Hematopoietic multipotent progenitor cell treated with erythropoietin and hydrocortisone succinate and interleukin-3 and kit ligand, for 17 days (in vitro differentiated cells): ENCODE data around the gene WIPF2.

Source experiments
- DNase-seq: peaks from one replicate; pipeline ENCODE4 v3.0.0-alpha.2; 2015; ENCODE audit warnings: low spot score

The WIPF2 gene, protein sequence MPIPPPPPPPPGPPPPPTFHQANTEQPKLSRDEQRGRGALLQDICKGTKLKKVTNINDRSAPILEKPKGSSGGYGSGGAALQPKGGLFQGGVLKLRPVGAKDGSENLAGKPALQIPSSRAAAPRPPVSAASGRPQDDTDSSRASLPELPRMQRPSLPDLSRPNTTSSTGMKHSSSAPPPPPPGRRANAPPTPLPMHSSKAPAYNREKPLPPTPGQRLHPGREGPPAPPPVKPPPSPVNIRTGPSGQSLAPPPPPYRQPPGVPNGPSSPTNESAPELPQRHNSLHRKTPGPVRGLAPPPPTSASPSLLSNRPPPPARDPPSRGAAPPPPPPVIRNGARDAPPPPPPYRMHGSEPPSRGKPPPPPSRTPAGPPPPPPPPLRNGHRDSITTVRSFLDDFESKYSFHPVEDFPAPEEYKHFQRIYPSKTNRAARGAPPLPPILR

DNA sequence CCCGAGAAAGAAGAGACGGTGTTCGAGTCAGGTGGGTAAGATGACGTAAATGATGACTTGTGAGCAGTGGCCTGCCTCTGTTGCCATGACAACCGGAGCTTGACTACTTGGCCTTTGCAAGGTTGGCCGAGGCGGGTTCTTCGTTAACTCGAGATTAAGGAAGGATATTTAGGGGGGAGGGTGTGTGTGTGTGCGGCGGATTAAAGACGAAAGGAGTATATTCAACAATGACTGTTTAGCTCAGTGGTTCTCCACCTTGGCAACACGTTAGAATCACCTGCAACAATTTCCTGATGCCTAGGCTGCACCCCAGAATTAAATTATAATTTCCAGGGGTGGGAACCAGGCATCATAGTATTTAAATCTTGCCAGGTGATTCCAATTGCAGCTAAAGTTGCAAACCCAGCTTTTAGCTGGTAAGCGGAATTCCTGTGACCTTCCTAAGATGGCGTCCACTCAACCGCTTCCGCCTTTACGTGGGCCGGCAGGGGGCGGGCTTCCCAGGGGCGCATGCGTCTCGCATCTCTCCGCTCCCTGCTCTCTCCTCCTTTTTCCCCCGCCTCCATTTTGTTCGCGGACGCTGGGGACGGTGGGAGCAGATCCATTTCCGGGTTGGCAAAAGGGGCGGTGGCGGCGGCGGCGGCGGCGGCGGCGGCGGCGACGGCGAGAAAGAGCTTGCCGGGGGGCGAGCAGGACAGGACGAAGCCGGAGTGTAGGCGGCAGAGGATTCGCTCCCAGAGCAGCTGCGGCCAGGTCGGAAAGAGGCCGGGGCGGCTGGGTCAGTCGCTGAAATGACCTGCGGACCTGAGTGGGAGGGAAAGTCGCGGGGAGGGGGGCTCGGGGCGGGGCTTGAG lies at the start of gene WIPF2:
WIPF2 (plus strand) TSS at position 565 of the 854 bp plus-strand sequence. CDS start 37,156 bp downstream, outside the sequence.
- DNase-seq, result peak; percentile 97

DNA sequence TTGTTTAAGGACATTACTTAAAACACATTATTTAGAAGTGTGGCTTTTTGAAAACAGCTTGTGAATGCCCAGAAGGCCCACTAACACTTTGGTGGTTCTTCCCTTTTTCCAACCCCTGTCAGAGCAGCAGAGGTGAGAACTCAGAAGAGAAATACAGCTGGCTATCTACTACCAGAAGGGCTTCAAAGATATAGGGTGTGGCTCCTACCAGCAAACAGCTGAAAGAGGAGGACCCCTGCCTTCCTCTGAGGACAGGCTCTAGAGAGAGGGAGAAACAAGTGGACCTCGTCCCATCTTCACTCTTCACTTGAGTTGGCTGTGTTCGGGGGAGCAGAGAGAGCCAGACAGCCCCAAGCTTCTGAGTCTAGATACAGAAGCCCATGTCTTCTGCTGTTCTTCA lies 48.8 kb upstream of the WIPF2 start:
- peak; percentile 44 for DNase-seq

DNA sequence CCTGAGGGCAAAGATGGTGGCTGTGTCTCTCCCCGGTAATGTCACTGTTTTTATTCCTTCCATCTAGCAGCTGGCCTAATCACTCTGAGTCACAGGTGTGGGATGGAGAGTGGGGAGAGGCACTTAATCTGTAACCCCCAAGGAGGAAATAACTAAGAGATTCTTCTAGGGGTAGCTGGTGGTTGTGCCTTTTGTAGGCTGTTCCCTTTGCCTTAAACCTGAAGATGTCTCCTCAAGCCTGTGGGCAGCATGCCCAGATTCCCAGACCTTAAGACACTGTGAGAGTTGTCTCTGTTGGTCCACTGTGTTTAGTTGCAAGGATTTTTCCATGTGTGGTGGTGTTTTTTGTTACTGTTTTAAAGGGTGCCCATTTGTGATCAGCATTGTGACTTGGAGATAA lies 47.4 kb upstream of the WIPF2 start:
- DNase-seq, result no peak

DNA sequence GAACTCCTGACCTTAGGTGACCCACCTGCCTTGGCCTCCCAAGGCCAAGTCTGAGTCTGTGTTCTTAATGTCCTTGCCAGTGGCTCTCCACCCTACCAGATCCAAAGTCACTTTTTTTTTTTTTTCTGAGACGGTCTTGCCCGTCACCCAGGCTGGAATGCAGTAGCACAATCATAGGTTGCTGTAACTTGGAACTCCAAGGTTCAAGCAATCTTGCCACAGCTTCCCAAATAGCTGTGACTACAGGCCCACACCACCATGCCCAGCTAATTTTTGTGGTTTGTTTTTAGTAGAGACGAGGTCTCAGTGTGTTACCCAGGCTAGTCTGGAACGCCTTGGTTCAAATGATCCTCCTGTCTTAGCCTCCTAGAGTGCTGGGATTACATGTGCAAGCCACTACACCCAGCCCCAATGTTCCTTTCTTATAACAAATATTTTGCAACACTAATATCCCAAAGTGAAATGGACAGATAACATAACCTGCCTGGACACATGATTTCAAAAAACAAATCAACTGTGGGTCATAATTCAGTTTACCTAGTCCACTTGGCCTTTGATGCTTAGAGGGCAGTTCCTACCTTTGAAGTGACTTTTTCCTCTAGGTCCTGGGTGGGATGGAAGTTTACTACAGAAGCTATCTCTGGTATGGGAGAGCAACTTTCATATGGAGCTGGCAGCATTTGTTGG lies 45.9 kb upstream of the WIPF2 start:
- no peak for DNase-seq

DNA sequence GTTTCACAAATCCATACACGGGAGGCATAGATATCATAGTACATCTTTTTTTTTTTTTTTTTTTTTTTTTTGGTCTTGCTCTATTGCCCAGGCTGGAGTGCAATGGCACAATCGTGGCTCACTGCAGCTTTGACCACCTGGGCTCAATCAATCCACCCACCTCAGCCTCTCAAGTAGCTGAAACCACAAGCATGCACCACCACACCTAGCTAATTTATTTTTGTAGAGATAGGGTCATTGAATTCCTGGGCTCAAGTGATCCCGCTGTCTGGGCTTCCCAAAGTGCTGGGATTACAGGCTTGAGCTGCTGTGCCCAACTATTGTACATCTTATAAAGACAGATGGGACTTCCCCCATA lies 45.3 kb upstream of the WIPF2 start:
- DNase-seq, result no peak

DNA sequence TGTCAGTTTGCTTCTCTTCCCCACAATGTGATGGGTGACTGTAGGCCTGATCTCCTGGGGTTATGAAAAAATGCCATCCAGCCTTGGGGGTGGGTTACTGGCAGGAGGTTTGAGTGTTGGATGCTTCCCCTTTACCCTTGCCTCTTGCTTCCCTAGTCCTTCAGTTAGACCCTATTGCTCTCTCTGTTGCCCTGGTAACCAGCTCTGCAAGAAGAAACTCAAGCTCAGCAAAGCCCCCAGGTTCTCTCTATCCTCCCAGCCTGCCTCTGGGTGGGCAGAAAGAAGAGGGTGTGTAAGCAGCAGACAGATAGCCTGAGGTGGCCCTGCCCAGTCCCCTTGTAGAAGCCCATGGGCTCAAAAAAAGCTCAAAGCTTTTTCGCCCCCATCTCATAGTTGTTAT lies 44.6 kb upstream of the WIPF2 start:
- no peak for DNase-seq

DNA sequence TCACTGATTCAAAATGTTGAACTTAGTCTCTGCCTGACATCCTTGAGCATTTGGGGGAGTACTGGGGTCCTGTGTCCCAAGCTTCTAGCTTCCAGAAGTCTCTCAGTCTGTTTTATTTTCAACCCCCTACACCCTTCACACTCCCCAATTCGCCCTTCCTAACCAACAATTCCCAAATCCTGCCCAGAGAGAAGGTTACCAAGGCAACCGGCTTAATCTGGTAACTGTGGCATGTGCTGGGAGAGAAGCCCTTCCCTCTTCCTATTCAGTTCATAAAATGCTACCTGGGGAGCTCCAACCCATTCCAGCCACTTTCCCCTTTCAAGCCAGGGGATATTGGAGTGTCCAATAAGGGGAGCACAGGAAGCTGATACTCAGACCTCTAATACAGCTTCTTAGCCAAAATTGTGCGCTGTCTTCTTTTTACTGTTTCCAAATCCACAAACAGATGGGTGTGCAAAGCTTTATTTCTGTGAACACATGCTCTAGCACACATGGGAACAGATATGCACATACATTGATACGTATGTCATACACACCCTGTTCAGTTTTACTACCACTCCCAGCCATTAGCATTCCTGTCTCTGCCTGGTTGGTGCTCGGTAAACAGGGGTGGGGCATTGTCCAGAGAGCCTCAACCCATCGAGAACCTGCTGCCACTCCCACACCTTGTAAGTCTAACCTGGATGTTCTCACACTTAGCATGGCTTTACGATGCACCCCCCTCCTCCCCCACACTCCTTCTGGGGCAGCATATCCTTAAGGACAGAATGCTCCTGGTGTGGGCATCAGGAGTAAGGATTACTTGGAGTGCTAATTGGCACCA lies 43.0 kb upstream of the WIPF2 start:
- DNase-seq, result no peak

DNA sequence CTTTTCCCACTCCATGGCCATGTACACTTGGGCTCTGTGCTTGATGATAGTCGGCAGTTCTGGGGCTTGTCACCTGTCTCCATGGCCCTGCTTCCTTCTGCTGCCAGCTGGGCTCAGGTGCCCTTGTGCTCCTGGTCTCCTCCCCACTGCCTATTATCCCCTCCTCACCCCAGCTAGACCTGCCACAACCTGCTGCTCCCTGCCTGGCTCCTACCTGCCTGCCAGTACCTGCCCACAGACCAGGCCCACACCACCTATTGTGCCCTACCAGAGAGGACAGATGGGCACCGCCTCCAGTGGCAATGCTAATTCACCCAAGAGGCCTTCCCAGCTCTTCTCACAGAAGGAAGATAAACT lies 42.4 kb upstream of the WIPF2 start:
- DNase-seq, result no peak

DNA sequence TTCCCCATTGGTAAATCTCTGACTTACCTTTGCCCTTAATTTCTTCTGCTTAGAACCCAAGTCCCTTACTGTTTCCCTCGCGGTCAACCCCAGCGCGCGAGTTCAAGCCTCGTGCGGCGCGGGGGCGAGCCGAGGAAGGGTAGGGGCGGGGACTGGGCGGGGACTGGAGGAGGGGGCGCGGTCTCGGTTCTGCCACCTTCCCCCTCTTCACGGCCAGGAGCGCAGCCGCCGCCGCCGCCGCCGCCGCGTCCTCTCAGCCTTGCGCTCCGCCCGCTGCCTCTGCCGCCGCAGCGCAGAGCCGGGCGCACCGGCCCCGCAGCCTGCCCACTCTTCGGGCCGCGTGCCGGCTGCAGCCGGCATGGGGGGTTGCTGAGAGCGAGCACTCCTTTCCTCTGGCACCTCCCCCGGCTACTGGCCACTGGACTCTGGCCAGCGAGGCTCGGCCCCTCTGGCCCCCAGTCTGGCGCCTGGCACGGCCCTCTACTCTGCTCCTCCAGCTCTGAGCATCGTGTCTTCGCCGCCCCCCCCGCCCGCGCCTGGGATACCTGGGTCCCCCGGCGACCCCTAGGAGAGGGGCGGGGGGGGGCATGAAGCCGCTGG lies 41.7 kb upstream of the WIPF2 start, which contains the start of gene RAPGEFL1:
RAPGEFL1 (plus strand) TSS at position 196 of the 600 bp plus-strand sequence; CDS start at position 588, 392 bp downstream.
- DNase-seq, result no peak

DNA sequence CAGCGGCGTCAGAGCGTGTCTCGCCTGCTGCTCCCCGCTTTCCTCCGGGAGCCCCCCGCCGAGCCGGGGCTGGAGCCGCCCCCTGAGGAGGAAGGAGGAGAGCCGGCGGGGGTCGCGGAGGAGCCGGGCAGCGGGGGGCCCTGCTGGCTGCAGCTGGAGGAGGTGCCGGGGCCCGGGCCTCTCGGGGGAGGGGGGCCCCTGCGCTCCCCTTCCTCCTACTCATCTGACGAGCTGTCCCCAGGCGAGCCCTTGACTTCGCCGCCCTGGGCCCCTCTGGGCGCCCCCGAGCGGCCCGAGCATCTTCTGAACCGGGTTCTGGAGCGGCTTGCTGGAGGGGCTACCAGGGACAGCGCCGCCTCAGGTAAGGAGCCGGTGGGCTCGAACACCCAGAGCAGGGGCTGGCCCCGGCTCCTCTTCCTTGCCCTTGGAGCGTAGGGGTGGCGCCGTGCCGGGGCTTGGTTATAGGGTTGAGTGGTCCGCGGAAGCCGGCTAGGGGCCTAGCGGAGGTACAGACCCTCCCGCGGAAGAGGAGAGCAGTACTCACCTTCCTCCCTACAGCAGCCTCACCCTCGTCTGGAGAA lies 41.0 kb upstream of the WIPF2 start:
- no peak for DNase-seq

DNA sequence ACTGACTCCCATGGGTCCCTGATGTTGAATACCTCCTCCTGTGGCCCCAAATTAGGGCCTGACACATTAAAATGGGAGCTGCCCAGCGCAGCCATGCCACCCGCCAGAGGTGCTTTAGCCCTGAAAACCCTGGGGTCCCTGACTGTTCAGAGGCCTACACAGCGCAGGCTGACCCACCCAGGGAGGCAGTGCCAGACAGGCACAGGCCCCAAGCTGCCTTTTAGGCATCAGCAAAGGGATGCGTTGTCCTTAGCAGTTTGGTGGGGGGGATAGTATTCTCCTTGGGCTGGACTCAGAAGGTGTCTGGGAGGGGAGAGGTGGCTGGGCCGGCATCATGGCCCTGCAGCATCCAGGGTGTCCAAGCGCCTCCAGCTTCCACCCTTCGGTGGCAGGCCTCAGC lies 40.4 kb upstream of the WIPF2 start:
- DNase-seq, result no peak

DNA sequence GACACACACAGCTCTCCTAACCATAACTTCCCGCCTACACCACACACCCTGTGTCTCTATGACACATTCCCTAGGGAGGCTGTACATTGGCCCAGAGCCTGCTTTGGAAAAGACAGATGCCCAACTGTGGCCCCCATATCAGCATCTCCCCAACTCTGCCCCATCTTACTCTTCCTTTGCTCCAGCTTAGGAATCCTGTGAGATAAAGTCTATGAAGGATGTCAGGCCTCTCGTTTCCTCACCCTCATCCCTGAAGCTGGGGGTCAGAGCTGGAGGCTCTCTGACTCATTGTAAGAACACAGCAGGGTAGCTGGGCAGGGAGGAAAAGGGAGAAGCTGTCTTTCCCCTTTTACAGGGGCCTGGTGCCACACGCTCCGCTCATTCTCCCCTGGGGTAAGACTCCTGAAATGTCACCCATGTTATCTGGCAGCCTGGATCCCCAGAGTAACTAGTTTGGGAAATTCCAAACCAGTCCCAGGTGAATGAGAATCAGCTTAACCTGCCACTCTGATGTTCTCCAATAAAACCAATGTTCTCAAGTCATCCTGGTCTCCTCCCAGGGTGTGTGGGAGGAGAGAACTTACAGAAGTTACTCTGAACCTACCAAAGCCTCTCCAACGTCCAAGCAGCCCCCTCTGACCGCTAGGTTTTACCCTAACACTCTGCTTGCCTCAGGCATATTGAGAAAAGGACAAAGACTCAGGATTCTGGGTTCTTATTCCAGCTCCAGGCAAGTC lies 39.0 kb upstream of the WIPF2 start:
- no peak for DNase-seq

DNA sequence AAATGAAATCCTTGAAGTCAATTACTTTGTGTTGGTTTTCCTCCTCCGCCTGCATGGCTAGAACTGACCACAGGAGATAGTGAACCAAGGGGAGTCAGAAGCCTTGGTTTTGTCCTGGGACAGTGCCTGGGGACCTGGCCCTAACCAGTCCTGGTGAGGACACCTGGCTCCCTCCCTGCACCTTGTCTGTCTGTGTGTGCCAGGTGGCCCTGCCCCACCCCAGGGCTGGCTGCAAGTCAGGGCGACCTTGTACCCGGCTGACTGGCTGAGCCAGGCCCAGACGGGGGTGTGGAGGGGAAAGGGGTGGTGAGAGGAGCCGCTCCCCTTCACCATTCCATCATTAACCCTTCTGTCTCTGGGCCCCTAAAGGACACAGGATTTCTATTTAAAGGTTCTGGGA lies 38.4 kb upstream of the WIPF2 start:
- no peak for DNase-seq

DNA sequence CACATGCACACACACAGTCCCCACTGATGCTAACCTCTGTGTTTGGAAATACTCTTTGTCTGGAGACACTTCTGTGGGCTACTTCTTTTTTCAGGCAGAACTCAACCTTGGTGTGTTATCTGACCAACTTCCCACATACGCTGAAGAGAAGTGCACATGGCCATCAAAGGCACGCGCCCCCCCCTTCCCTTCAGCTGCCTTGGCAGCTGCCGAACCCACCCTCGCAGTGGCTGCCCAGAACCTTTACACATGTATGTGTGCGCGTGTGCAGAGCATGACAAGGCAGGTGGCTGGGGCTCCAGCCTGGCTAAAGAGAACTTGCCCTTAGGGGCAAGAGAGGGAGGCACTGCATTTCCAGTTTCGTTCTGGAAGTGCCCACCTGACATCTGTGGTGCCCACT lies 37.9 kb upstream of the WIPF2 start:
- DNase-seq, result no peak

DNA sequence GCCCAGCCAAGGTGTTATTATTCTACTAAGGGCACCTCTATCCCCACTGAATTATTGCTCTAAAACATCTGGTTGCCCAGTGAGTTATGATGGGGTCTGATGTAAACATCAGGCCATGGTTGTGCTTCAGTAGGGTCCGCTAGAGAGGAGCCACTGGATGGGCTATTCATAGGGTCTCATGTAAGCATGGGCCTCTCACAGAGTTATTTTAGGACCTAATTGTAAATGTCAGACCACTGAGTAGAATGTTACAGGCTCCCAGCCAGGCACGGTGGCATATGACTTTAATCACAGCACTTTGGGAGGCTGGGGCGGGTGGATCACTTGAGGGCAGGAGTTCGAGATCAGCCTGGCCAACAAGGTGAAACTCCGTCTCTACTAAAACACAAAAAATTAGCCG lies 36.5 kb upstream of the WIPF2 start:
- DNase-seq, result no peak

DNA sequence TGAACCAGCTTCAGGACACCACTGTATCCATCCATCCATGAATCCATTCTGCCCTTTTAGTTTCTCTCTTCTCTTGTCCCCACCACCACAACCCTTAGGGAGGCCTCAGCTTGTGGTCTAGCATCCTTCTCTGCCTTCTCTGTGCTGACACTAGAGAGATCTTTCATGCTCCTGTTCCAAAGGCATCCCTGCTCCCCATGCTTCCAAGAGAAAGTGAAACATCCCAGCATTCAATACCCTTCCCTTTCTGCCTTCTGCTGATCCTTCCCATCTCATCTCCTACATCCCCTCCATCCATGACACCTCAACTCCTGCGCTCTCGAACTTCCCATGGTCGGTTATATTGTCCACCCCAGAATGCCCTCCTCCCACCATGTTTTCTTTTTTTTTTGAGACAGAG lies 31.9 kb upstream of the WIPF2 start:
- no peak for DNase-seq

DNA sequence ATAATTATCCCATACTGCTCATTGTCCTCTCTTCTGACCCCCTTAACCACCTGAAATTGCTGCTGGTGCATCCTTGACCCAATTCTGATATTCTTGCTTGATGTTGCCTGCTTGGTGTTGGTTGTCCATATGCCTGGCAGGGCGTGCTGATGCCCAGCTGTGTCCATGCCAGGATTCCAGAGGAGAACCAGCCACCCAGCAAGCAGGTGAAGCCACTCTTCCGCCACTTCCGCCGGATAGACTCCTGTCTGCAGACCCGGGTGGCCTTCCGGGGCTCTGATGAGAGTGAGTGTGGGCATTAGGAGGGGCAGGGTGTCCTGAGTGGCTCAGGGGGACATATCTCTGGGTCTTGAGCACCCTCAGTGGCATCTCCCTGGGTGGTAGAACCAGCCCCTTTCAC lies 30.4 kb upstream of the WIPF2 start:
- no peak for DNase-seq

DNA sequence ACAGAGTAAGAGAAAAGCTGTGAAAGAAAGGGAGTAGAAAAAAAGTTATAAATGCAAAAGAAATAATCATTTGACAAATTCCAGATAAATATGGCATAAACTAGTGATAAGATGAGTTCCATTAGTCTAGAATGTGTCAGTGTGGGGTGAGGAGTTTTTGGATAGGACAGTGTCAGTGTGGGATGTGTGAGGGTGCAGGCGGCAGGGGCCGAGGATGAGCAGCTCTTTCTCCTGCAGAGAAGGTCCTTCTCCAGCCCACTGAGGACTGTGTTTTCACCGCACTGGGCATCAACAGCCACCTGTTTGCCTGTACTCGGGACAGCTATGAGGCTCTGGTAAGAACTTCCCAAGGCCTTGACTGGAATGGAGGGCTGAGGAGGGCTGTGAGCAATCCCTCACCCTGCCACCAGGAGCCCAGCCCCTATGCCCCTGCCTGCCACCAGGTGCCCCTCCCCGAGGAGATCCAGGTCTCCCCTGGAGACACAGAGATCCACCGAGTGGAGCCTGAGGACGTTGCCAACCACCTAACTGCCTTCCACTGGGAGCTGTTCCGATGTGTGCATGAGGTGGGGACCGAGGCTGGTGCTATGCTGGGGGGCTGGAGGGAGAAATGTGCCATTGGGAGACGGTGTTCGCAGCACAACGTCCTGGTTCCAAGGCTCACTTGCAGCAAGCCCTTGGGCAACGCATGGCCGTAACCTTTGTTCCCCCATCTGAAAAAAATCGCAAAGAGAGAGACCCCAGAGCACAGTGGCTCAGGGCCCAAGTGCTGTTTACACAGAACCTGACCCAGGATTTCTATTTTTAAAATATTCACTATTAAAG lies 28.7 kb upstream of the WIPF2 start:
- no peak for DNase-seq
